ENCODE measurements around the gene UTF1. TPM values are rescaled to one million over a fixed set of nuclear protein-coding genes. Genes with fewer than 3 reads are reported as not detected.

The UTF1 gene
- total RNA-seq, 2 donors from 2014 or later, result not detected

- no peaks in the 10 kb centered on the region for H3K36me3 ChIP-seq
- no peaks in the 10 kb centered on the region for H3K4me1 ChIP-seq (ENCODE audit: control insufficient read depth in 1 of 2, low read depth in 2 of 2)
- DNase-seq (ENCODE audit: low spot score) (no peak), ATAC-seq (ENCODE audit: insufficient number of reproducible peaks, low FRiP score, low read depth) (no peak)
- H3K27me3 ChIP-seq (replicated peaks; ENCODE audit: insufficient read depth), result no peaks in the 10 kb centered on the region
- TF ChIP-seq CTCF (IDR thresholded peaks at IDR 0.05), result no peak
- H3K4me3 ChIP-seq, result no peak overlapping the region
- H3K27ac ChIP-seq, result no peak overlapping the region
- no peaks in the 10 kb centered on the region for H3K9me3 ChIP-seq
Measured at GRCh38 chr10:133246236-133246626, 16.2 kb downstream of the UTF1 start.

GRCh38 chr10:133247681-133248333 lies 17.8 kb downstream of the UTF1 start:
- H3K4me1 ChIP-seq (ENCODE audit: control insufficient read depth in 1 of 2, low read depth in 2 of 2), result no peaks in the 10 kb centered on the region
- no peaks in the 10 kb centered on the region for H3K9me3 ChIP-seq
- H3K36me3 ChIP-seq, result no peaks in the 10 kb centered on the region
- no peaks in the 10 kb centered on the region for H3K27me3 ChIP-seq (replicated peaks; ENCODE audit: insufficient read depth)
- DNase-seq (ENCODE audit: low spot score) (no peak), ATAC-seq (ENCODE audit: insufficient number of reproducible peaks, low FRiP score, low read depth) (no peak)
- H3K27ac ChIP-seq, result no peak overlapping the region
- no peak for TF ChIP-seq CTCF (IDR thresholded peaks at IDR 0.05)
- no peak overlapping the region for H3K4me3 ChIP-seq

GRCh38 chr10:133248334-133248715 lies 18.3 kb downstream of the UTF1 start:
- TF ChIP-seq CTCF (IDR thresholded peaks at IDR 0.05), result no peak
- no peaks in the 10 kb centered on the region for H3K36me3 ChIP-seq
- H3K9me3 ChIP-seq, result no peaks in the 10 kb centered on the region
- ATAC-seq (ENCODE audit: insufficient number of reproducible peaks, low FRiP score, low read depth) (no peak), DNase-seq (ENCODE audit: low spot score) (no peak)
- no peaks in the 10 kb centered on the region for H3K4me1 ChIP-seq (ENCODE audit: control insufficient read depth in 1 of 2, low read depth in 2 of 2)
- no peak overlapping the region for H3K27ac ChIP-seq
- H3K4me3 ChIP-seq, result no peak overlapping the region
- H3K27me3 ChIP-seq (replicated peaks; ENCODE audit: insufficient read depth), result no peaks in the 10 kb centered on the region

- no peaks in the 10 kb centered on the region for H3K27me3 ChIP-seq (replicated peaks; ENCODE audit: insufficient read depth)
- ATAC-seq (ENCODE audit: insufficient number of reproducible peaks, low FRiP score, low read depth), result no peak
Measured at GRCh38 chr10:133249094-133249780, 19.2 kb downstream of the UTF1 start.

More at GRCh38 chr10:133249094-133249780, 19.2 kb downstream of the UTF1 start:
- no peak for TF ChIP-seq CTCF (IDR thresholded peaks at IDR 0.05)
- Histone ChIP-seq H3K27ac (no peak overlapping the region), H3K4me3 (no peak overlapping the region), H3K4me1 (ENCODE audit: control insufficient read depth in 1 of 2, low read depth in 2 of 2) (no peaks in the 10 kb centered on the region), H3K36me3 (no peaks in the 10 kb centered on the region), H3K9me3 (no peaks in the 10 kb centered on the region)
- DNase-seq (ENCODE audit: low spot score), result no peak

Data from thoracic aorta (tissue), 2 donors.